Measurements from ENCODE around the gene TFF2.

TFF2 gene

DNA sequence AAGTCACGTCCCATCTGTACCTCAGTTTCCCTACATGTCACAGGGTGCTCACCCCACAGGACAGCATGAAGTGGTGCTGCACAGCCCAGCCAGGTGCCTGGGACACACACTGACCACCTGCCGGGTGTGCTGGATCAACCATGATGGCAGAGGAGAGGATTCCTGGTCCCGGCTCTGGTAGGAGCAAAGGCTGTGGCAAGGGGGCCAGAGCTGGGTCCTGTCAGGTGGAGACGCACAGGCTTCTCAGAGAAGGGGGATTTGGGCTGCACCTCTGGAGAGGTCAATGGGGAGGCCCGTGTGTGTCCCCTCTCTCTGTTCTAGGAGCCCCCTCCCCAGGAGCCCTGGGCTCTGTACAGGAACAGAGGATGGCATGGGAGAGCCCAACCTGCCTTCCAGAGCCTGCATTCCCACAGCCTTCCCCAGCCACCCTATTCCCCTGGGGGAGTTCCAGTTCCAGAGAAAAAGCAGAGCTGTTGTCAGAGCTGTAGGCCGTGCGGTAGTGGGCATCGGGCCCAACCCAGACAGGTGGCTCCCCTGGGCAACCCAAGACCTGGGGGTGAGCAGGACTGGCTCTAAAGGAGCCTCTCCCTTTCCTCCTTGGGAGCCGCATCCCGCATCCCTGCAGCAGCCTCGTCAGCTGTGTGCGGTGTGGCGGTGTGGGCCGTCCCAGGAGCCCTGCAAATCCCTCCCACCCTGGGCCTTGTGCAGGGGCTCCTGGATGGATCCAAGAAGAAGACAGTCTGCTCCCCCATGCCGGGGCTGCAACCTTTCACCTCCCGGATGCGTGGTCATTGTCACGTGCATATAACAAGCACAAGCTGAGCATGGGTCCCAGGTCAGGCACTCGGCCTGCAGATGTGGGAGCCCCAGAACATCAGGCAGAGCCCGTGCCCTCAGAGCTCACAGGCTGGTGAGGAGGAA lies 32.7 kb downstream of the TFF2 start:
- no peak for DNase-seq

- no peak for DNase-seq
These were observed 33.5 kb downstream of the TFF2 start for GRCh38 chr21:42317341-42317741.

DNA sequence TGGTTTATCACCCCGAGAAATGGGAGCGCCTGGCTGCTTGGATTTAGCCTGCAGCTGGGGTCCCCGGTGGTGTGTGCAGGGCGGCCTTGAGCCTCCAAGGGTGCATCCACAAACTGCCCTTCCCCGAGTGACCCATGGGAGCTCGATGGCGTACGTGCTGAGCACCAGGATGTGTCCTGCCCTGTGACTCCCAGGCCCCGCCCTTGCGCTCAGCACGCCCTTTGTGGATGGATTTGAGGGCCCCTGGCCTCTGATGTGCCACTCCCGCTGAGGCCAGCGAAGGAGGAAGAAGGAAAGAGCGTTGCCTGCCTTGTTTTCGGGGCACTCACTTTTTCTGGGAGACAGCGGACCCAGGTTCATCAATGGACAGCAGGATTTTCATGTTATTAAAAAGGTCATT lies 33.9 kb downstream of the TFF2 start:
- no peak for DNase-seq

DNA sequence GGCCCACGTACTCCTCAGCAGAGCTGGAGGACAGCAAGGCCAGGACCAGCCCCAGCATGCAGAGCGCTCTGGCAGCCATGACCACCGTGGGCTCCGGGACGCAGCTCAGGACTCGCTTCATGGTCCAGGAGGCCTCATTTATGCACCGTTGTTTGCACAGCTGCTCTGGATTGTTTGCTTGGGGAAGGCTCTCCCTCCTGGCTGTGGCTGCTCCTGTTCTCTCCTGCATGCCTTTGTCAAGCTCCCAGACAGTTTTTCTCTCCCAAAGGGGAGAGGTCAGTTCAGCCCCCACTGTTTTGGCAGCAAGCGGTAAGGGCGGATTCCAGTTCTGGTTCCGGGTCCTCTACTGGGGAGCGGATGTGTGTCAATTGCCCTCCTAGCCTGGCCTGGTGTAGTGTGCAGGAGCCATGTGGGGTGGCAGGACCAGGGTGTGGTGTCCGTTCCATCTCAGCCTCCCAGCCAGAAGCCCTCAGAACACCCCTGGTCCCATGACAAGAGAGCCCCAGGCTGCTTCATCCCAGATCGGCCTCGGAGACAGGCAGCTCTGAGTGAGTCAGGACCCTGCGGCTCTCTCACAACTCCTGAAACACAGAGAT lies 35.4 kb downstream of the TFF2 start, which contains the start of gene TFF3:
TFF3 (minus strand) TSS at position 114 of the 596 bp plus-strand sequence; CDS start at position 79, 35 bp downstream.
- no peak for DNase-seq

DNA sequence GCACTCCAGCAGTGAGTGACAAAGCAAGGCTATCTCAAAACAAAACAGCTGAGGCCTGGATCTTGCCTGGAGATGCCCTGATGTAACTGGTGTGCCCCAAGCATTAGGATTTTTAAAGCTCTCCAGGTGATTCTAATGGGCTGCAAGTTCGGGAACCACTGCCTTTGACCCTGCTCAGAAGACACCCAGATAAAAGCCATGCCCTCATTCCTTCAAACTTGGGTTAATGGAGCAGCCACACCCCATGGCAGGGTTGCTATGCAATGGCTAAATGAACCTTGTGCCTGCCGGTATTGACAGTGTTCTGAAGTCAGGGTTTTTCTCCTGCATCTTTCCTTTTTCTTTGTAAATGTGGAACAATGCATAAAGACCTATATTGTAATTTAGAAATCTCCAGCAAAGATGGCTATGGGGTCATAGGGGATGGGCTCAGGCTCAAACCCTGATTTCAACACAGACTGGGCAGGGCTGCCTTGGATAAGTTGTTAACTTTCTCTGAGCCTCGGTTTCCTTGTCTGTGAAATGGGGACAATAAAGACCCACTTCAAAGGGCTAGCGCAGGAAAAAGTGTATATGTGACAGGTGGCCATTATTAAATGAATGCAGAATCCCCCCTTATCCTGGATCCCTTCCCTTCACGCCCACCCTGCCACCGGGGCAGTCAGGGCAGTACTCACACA lies 36.0 kb downstream of the TFF2 start:
- no peak for DNase-seq

- DNase-seq = no peak
These were observed 37.3 kb downstream of the TFF2 start for GRCh38 chr21:42313501-42313969.

- DNase-seq = no peak
These were observed 38.1 kb downstream of the TFF2 start for GRCh38 chr21:42312626-42313104.

DNA sequence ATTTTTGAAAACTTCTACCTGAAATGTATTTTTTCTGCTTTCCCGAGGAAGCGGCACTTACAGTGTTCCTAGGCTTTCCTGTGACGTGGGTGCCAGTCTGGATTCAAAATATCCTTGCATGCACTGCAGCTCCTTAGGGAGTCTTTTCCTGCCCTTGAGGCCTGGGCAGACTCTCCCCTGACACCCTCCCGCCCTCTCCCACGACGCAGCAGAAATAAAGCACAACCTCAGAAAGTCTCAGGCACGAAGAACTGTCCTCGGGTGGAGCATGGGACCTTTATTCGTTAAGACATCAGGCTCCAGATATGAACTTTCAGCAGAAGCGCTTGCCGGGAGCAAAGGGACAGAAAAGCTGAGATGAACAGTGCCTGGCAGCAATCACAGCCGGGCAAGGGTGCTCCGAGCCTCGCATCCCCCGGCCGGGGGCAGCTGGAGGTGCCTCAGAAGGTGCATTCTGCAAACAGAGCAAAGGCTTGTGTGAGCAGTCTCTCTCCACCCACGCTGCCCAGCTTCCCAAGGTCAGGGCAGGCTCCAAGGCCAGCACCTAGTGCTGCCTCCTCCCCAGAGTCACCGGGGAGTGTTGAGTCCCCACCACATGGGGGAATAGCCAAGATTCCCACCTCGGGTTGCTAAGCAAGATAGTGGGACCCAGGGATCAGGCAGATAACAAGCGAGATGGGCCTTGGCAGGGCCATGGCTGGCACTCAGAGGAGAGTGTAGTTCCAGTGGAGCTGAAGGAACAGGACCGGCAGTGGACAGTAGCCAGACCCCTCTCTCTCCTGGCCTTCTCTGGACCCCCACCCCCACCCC lies 38.8 kb downstream of the TFF2 start:
- no peak for DNase-seq

- no peak for DNase-seq
These were observed 39.6 kb downstream of the TFF2 start for GRCh38 chr21:42311160-42311559.

DNA sequence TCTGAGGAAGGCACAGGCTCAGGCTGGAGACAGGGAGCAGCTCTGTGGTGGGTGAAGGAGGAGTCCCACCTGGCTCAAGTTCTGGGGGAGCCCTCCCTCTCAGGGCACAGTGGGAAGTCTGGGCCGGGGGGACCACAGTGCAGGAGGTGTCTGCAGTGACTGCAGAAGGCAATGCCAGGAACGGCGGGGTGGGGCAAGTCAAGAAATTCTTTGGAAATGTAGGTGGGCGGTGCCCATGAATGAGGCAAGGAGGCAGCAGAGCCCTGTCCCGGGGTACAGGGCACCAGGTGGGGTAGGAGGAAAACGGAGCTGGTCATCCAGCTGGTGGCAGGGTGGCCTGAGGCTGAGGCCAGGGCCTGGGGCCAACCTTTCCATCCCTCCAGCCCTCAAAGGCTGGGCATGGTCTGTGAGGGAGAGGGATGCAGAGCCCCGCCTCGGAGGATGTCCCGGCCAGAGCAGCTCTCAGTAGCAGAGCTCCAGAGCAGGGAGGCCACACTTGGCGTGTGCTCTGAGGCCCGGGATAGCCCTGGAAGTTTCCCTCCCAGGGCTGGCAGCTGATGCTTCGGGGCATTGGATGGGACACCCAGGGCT lies 40.3 kb downstream of the TFF2 start:
- no peak for DNase-seq

- DNase-seq = no peak
These were observed 41.0 kb downstream of the TFF2 start for GRCh38 chr21:42309753-42310213.

DNA sequence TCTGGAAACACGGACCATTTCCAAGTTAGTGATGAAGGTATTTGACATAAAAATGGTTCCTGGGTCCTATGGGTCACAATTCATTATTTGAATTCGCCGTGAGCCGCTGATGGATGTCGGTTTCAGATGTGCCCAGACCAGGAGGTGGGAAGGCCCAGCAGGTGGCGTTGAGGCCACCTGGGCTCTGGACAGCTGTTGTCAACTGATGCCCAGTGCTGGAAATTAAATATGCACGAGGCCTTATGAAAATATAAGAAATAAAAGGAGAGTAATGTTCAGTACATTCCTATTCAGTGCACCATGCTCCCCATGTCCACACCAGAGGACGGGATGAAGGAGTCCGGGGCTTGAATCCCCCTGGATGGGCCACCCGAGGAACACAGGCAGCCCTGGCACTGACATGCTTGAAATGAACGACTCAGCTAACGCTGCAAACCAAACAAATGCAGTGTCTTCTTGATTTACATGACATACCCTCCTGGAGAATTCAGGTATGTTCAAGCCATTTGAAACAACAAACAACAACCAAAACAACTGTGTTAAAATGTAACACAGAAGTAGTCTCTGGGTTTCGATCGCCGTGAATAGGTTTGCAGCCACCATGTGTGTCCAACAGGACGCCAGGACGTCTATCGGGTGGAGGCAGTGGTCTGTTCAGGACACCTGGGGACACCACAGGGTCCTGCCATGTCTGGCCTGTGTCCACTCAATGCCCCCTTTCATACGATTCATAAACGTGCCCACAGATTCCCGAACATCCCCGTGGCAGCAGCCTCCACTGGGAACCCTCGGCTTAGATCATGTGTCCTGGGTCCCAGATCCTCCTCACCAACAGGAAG lies 41.7 kb downstream of the TFF2 start:
- DNase-seq = no peak

DNA sequence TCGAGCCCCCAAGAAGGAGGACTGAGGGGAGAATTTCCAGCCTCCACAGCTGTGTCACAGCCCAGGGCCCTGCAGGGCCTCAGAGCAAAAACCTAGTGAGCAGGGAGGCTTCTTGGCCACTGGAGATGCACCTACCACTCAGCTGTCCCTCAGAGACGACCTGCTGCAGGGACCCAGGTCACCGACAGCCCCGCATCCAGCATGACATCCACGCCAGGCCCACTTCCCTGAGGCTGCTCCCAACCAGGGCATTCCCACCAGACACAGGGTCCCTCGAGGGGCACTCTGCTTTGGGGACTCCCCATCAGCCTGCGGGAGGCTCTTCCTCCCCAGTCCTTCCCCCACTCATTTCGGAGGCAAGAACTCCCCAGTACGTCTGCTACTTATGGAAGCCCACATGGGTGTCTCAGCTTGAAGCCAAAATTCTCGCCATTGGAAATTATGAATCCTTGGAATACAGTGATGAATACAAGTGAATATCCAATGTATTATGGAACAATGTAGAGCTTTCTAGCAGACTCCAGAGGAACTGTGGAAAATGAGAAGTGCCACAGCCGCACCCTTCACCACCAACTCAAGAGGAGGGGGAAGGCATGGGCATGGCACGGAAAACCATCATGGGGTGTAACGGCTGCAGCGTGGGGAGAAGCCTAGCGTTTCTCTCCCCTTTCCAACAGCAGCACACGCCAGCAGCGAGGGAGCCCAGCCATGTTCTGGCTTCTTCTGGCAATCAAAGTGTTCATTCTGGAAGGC lies 42.5 kb downstream of the TFF2 start:
- DNase-seq = no peak

DNA sequence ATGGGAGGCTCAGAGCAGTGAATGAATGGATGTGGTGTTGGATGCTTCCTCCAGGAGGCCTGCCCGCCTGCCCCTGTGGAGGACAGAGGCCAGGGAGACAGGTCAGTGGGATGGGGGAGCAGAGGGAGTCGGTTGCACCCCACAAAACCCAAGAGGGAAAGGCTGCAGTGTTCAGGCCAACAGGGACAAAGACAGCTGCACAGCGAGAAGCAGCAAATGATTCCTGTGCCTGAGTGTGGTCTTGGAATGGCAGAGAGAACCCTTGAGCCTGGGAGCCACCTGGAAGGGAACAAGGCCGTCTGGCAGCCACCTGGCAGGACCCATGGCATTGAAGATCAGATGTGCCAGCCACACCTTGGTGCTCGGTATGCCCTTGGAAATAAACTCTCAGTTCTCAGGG lies 43.7 kb downstream of the TFF2 start:
- no peak for DNase-seq

DNA sequence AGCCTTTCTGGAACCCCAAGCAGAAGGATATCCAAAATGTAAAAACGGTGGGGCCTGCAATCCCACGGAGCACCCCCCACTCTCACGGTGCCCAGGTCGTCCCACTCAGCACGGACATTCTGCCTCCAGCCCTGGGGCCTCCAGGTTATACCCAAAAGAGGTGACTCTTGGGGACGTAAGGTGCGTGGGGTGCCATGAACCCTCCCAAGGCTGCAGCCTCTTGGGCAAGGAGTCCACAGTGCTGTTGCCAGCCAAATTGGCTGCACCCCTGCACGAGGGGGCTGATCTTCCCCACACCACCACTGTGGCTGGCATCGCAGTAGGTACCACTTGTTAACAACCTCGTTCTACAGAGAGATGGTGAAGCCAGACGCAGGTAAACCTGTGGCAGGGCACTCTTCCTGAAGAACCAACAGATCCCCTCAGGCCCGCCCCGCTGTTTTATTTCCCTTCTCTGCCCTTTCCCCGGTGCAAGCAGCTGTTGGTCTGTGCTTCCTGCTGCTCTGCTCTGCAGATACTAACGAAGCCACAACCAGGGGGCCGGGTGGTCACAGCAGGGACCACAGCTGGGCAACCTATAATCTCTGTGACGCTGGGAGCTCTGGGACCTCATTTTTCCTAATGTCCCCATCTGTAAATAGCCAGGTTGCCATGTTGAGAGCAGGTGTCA lies 44.3 kb downstream of the TFF2 start:
- DNase-seq = no peak

- DNase-seq = no peak
These were observed 45.1 kb downstream of the TFF2 start for GRCh38 chr21:42305707-42306147.

- no peak for DNase-seq
These were observed 46.0 kb downstream of the TFF2 start for GRCh38 chr21:42304556-42305454.

DNA sequence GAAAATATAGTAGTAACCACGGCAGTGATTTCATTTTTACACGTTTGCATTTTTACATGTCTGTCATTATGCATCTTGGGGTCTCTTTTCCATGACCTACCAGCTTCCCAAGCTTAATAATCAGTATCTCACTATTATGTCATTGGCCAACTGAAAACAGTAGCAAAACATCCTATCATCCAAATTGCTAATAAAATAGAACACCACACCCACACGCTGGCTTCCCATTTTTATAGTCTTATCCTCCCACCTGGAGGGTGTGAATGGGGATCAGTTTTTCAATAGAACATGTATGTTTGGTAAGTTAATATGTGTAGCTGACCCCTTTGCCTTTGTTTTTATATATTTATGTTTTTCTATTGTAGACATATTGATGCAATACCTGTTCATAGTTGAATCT lies 47.4 kb downstream of the TFF2 start:
- no peak for DNase-seq

- no peak for DNase-seq
These were observed 48.0 kb downstream of the TFF2 start for GRCh38 chr21:42302794-42303193.

All from cortex of kidney (tissue), 1 donor.